Astrocyte (in vitro differentiated cells and primary cell): Measurements from ENCODE around the gene USP6NL. TPM values are rescaled to one million over a fixed set of nuclear protein-coding genes. Genes with fewer than 3 reads are reported as not detected.

Source experiments
- DNase-seq: peaks from one replicate; pipeline ENCODE4 v3.0.0-alpha.2; 2010; ENCODE audit warnings: low read depth
- FAIRE-seq: peaks from 2 replicates; lab custom pipeline; 2011; peaks lifted over from hg19 to GRCh38; lab: Jason Lieb, UNC
- H2AFZ ChIP-seq: 2 replicates; pipeline ENCODE4 v1.6.0; 2012; ENCODE audit warnings: low read depth, low read length, inconsistent platforms
- H3K27ac ChIP-seq: 2 replicates; pipeline ENCODE4 v1.5.1; 2011; ENCODE audit warnings: low read depth, low read length, inconsistent platforms
- H3K27me3 ChIP-seq: 2 replicates; pipeline ENCODE4 v1.6.0; 2011; ENCODE audit warnings: low read length, inconsistent platforms; ENCODE audit not compliant: insufficient read depth
- H3K36me3 ChIP-seq: 2 replicates; pipeline ENCODE4 v1.5.1; 2011; ENCODE audit warnings: low read length, inconsistent platforms; ENCODE audit not compliant: insufficient read depth
- H3K4me1 ChIP-seq: 2 replicates; pipeline ENCODE4 v1.5.1; 2011; ENCODE audit warnings: low read length, inconsistent platforms; ENCODE audit not compliant: insufficient read depth
- H3K4me2 ChIP-seq: 2 replicates; pipeline ENCODE4 v1.6.0; 2012; ENCODE audit warnings: low read length, inconsistent platforms
- H3K4me3 ChIP-seq: 2 replicates; pipeline ENCODE4 v1.5.1; 2011; ENCODE audit warnings: low read depth, mild to moderate bottlenecking, low read length, inconsistent platforms; ENCODE audit not compliant: insufficient read depth
- H3K79me2 ChIP-seq: 2 replicates; pipeline ENCODE4 v1.6.0; 2012; ENCODE audit warnings: mild to moderate bottlenecking, low read length, inconsistent platforms; ENCODE audit not compliant: insufficient read depth
- H3K9ac ChIP-seq: 2 replicates; pipeline ENCODE4 v1.6.0; 2012; ENCODE audit warnings: mild to moderate bottlenecking, low read length, inconsistent platforms
- H3K9me3 ChIP-seq: 2 replicates; pipeline ENCODE4 v1.5.1; 2012; ENCODE audit warnings: low read depth, mild to moderate bottlenecking, low read length, inconsistent platforms; ENCODE audit not compliant: insufficient read depth
- H4K20me1 ChIP-seq: 2 replicates; pipeline ENCODE4 v1.6.0; 2012; ENCODE audit warnings: low read length, inconsistent platforms; ENCODE audit not compliant: insufficient read depth
- H3K27ac Mint-ChIP-seq: one replicate; pipeline ENCODE4 v1.8.0; 2021; ENCODE audit warnings: mild to moderate bottlenecking, mixed read lengths; ENCODE audit not compliant: unreplicated experiment
- H3K27me3 Mint-ChIP-seq: one replicate; pipeline ENCODE4 v1.8.0; 2021; ENCODE audit warnings: low read depth, mixed read lengths; ENCODE audit not compliant: unreplicated experiment
- H3K36me3 Mint-ChIP-seq: one replicate; pipeline ENCODE4 v1.8.0; 2021; ENCODE audit warnings: low read depth, mixed read lengths; ENCODE audit not compliant: unreplicated experiment
- H3K4me1 Mint-ChIP-seq: one replicate; pipeline ENCODE4 v1.8.0; 2021; ENCODE audit warnings: low read depth, mixed read lengths; ENCODE audit not compliant: unreplicated experiment
- H3K4me3 Mint-ChIP-seq: one replicate; pipeline ENCODE4 v1.8.0; 2021; ENCODE audit warnings: mild to moderate bottlenecking, moderate library complexity, mixed read lengths; ENCODE audit not compliant: unreplicated experiment
- H3K9me3 Mint-ChIP-seq: one replicate; pipeline ENCODE4 v1.8.0; 2021; ENCODE audit warnings: mild to moderate bottlenecking, mixed read lengths; ENCODE audit not compliant: unreplicated experiment
- EZH2 ChIP-seq: IDR thresholded peaks from 2 replicates; pipeline ENCODE4 v1.6.1; 2012; ENCODE audit warnings: mild to moderate bottlenecking, low read length, inconsistent platforms; ENCODE audit not compliant: insufficient read depth
- total RNA-seq: library from RNA; stranded (reverse); gene quantifications from 2 replicates; pipeline ENCODE4 v1.2.1, GENCODE V29; 2021
- TF ChIP-seq, protein P1 (sequence below): IDR thresholded peaks from 2 replicates; pipeline ENCODE4 v1.5.1; 2011; ENCODE audit warnings: low read depth, mild to moderate bottlenecking, inconsistent platforms, low read length, moderate library complexity; ENCODE audit not compliant: insufficient read depth

Gene USP6NL
- total RNA-seq, 1 donor from 2014 or later, result 16.6 TPM

GRCh38 chr10:11472158-11472753 is 139.2 kb downstream of the USP6NL start:
- no peaks in the 10 kb centered on the region for H4K20me1 ChIP-seq
- TF ChIP-seq EZH2, result no peak
- TF ChIP-seq, protein P1, sequence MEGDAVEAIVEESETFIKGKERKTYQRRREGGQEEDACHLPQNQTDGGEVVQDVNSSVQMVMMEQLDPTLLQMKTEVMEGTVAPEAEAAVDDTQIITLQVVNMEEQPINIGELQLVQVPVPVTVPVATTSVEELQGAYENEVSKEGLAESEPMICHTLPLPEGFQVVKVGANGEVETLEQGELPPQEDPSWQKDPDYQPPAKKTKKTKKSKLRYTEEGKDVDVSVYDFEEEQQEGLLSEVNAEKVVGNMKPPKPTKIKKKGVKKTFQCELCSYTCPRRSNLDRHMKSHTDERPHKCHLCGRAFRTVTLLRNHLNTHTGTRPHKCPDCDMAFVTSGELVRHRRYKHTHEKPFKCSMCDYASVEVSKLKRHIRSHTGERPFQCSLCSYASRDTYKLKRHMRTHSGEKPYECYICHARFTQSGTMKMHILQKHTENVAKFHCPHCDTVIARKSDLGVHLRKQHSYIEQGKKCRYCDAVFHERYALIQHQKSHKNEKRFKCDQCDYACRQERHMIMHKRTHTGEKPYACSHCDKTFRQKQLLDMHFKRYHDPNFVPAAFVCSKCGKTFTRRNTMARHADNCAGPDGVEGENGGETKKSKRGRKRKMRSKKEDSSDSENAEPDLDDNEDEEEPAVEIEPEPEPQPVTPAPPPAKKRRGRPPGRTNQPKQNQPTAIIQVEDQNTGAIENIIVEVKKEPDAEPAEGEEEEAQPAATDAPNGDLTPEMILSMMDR, result peak; percentile 83
- H3K36me3 Mint-ChIP-seq, result no peaks in the 10 kb centered on the region
- H3K4me3 Mint-ChIP-seq, result no peak overlapping the region
- no peaks in the 10 kb centered on the region for H3K9me3 ChIP-seq
- peaks cover 23% of the 10 kb centered on the region for H3K4me1 Mint-ChIP-seq
- H3K9ac ChIP-seq, result no peak overlapping the region
- no peak for FAIRE-seq
- peak; percentile 15 for DNase-seq
- H3K79me2 ChIP-seq, result no peaks in the 10 kb centered on the region
- peaks cover 7% of the 10 kb centered on the region for H3K4me1 ChIP-seq
- H3K27ac ChIP-seq, result no peak overlapping the region
- H3K4me2 ChIP-seq, result no peak overlapping the region
- no peaks in the 10 kb centered on the region for H3K27me3 ChIP-seq
- H2AFZ ChIP-seq, result no peak overlapping the region
- H3K36me3 ChIP-seq, result no peaks in the 10 kb centered on the region
- H3K27me3 Mint-ChIP-seq, result no peaks in the 10 kb centered on the region
- no peaks in the 10 kb centered on the region for H3K9me3 Mint-ChIP-seq
- H3K27ac Mint-ChIP-seq, result no peak overlapping the region
- no peak overlapping the region for H3K4me3 ChIP-seq

DNA sequence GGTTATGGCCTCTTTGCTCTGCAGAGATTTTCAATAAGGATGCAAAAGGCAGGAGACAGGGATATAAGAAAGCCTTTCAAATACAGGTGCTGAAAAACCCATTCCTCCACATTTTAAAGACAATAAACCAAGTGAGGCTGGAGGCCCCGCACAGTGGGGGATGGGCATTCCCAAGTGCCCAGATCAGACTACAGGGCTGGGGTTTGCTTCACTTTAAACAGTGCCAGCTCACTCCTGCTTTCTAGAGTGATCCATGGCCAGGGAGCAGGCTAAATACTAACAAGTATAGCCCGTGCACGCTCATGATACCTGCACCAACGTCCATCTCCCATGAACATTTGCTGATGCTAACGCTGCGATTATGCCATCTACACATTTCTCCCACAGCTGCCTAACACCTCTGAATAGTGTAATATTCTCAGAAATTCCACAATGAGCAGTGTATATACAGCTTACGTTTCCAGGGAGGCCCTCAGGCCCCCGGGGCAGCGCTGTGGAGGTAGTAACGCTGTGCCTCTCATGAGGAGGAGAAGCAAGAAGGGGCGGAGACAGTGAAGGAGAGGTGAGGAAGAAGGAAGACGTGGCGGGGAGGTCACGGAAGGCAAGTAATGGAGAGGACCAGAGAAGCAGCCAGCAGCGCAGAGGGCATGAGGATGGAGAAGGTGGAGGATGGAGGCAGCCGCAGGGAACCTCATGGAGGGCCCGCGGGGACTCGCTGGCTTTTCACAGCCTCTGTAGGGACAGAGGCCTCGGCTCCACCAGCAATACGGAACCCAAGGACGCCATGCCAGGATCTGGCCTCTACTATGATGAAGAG is 141.7 kb downstream of the USP6NL start:
- H3K27ac Mint-ChIP-seq, result peak overlapping the region; percentile 74
- peaks cover 17% of the 10 kb centered on the region for H3K4me1 Mint-ChIP-seq
- Histone ChIP-seq H4K20me1 (peaks cover 7% of the 10 kb centered on the region), H3K9ac (no peak overlapping the region), H3K27me3 (no peaks in the 10 kb centered on the region), H3K4me3 (no peak overlapping the region), H3K9me3 (no peaks in the 10 kb centered on the region), H3K4me1 (peaks cover 7% of the 10 kb centered on the region), H3K27ac (no peak overlapping the region), H3K79me2 (no peaks in the 10 kb centered on the region), H3K36me3 (no peaks in the 10 kb centered on the region), H2AFZ (no peak overlapping the region), H3K4me2 (no peak overlapping the region)
- H3K4me3 Mint-ChIP-seq, result no peak overlapping the region
- no peak for FAIRE-seq
- no peaks in the 10 kb centered on the region for H3K9me3 Mint-ChIP-seq
- H3K27me3 Mint-ChIP-seq, result no peaks in the 10 kb centered on the region
- TF ChIP-seq EZH2, result no peak
- TF ChIP-seq, protein P1, result no peak
- no peaks in the 10 kb centered on the region for H3K36me3 Mint-ChIP-seq
- no peak for DNase-seq
